ENCODE measurements around the gene TRIM40. TPM values are rescaled to one million over a fixed set of nuclear protein-coding genes. Genes with fewer than 3 reads are reported as not detected.

TRIM40 gene
- total and polyA plus RNA-seq, 2 of the 13 experiments (the other 11 are each of a cell fraction or from before 2014, with no cell fraction given), result 0.58 TPM; not detected in 1

DNA sequence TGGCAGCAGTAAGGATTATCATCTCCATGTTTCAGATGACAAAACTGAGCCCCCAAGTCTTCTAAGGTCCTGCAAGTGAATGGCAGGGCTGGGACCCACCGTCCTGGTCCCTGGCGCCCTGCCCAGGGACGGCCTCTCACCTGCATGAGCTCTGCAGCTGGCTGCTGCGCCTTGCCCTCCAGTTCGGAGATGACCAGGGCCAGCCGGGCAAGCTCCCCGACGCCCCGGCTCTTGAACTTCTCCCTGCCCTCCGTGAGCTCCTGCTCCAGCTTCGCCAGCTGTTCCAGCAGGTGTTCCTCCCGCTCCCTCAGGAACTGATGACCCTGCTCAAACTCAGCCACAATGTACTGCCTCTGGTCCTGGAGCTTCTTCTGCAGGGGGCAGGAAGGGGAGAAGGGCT is 60.4 kb downstream of the TRIM40 start:
- ChIA-PET POLR2A (interaction anchor here (1.6 kb wide), 2 partner anchors 10 to 11 kb away, joined by 4 to 8 read pairs; no protein-coding TSS in a partner anchor), CTCF (ENCODE audit: low intra/inter-chr PET ratio, low total read pairs) (no interaction called here)
- Histone ChIP-seq H3K9me3 (ENCODE audit: low read length) (no peaks in the 10 kb centered on the region), H2AFZ (ENCODE audit: low read length) (no peak overlapping the region), H4K20me1 (ENCODE audit: insufficient read depth, low read length) (no peaks in the 10 kb centered on the region), H3K4me3 (replicated peaks in 1 of 3; ENCODE audit: insufficient read depth in 1 of 3, low read depth in 2 of 3, low read length in 3 of 3) (no peak overlapping the region), H3K4me1 (ENCODE audit: insufficient read depth, low read length) (peaks cover 14% of the 10 kb centered on the region), H3K4me2 (ENCODE audit: low read depth, low read length) (no peak overlapping the region), H3K9ac (ENCODE audit: insufficient read depth, low read depth, low read length) (no peak overlapping the region), H3K27ac (ENCODE audit: extremely low read length, insufficient read depth, low read length) (no peak overlapping the region), H3K36me3 (replicated peaks in 1 of 2; ENCODE audit: control insufficient read depth in 1 of 2, insufficient read depth in 2 of 2, low read length in 2 of 2) (peaks cover 47 to 76% of the 10 kb centered on the region in 2 experiments), H3K79me2 (ENCODE audit: insufficient read depth, low read length) (peaks cover 12% of the 10 kb centered on the region), H3K27me3 (ENCODE audit: control insufficient read depth in 1 of 2, insufficient read depth in 2 of 2, low read length in 2 of 2) (no peaks in the 10 kb centered on the region)
- ATAC-seq (no peak), FAIRE-seq (no peak), DNase-seq (ENCODE audit: low spot score) (no peak)
- in situ Hi-C loops (cut with HindIII; ENCODE audit: extremely low pct_ligation_motif_present, low pct_unique_long_range_greater_than_20kb), result no loop called here
- intact Hi-C loops (cut with micrococcal nuclease; ENCODE audit: unreplicated experiment), result no loop called here
- BruUV-seq (replicated peaks), result no TSS peak
- TF ChIP-seq YY1 (IDR thresholded peaks at IDR 0.05; ENCODE audit: insufficient read depth, insufficient replicate concordance, low read depth, low read length), result no peak
- no peak for TF ChIP-seq SETDB1 (CRISPR knock-in tag; IDR thresholded peaks at IDR 0.05; ENCODE audit: borderline replicate concordance)
- TF ChIP-seq ZNF547 (CRISPR knock-in tag; IDR thresholded peaks at IDR 0.05), result no peak
- TF ChIP-seq, protein P1, sequence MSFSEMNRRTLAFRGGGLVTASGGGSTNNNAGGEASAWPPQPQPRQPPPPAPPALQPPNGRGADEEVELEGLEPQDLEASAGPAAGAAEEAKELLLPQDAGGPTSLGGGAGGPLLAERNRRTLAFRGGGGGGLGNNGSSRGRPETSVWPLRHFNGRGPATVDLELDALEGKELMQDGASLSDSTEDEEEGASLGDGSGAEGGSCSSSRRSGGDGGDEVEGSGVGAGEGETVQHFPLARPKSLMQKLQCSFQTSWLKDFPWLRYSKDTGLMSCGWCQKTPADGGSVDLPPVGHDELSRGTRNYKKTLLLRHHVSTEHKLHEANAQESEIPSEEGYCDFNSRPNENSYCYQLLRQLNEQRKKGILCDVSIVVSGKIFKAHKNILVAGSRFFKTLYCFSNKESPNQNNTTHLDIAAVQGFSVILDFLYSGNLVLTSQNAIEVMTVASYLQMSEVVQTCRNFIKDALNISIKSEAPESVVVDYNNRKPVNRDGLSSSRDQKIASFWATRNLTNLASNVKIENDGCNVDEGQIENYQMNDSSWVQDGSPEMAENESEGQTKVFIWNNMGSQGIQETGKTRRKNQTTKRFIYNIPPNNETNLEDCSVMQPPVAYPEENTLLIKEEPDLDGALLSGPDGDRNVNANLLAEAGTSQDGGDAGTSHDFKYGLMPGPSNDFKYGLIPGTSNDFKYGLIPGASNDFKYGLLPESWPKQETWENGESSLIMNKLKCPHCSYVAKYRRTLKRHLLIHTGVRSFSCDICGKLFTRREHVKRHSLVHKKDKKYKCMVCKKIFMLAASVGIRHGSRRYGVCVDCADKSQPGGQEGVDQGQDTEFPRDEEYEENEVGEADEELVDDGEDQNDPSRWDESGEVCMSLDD (CRISPR knock-in tag; IDR thresholded peaks at IDR 0.05; ENCODE audit: borderline replicate concordance), result no peak
- no peak for TF ChIP-seq MEF2D (CRISPR knock-in tag; IDR thresholded peaks at IDR 0.05)
- TF ChIP-seq SMC3 (IDR thresholded peaks at IDR 0.05; ENCODE audit: low read length), result no peak
- over 99% methylated on average over 12 of the region's 12 CpGs for WGBS (ENCODE audit: low lambda C conversion rate)

Small RNA genes lying within 50 kb of the gene (small RNA-seq; reads per million reads assigned to genes)
- 0 reads per million in 3 experiments for gene RF00554 (ENCODE audit: insufficient read depth in 2 of 3, insufficient read length in 3 of 3, low read depth in 2 of 3, low replicate concordance in 1 of 3)

Other genes starting within 250 kb of the TRIM40 start
- gene HLA-A, start 193.6 kb upstream of the TRIM40 start, total RNA-seq (2016; rRNA removed; fragmentation: Illumina TruSeq; extraction: Trizol), result 131 and 345 TPM in 2 replicates
- 527 and 598 TPM in 2 replicates for gene HLA-A, start 193.6 kb upstream of the TRIM40 start, polyA plus RNA-seq (2011; rRNA removed)
- 79.8 and 106 TPM in 2 replicates for gene POLR1H, start 74.9 kb upstream of the TRIM40 start, total RNA-seq (2016; rRNA removed; fragmentation: Illumina TruSeq; extraction: Trizol)
- 61.4 and 69.7 TPM in 2 replicates for gene POLR1H, start 74.9 kb upstream of the TRIM40 start, polyA plus RNA-seq (2011; rRNA removed)
- 32.1 and 33.1 TPM in 2 replicates for gene PPP1R11, start 68.9 kb upstream of the TRIM40 start, total RNA-seq (2016; rRNA removed; fragmentation: Illumina TruSeq; extraction: Trizol)
- 49.4 and 58.9 TPM in 2 replicates for gene PPP1R11, start 68.9 kb upstream of the TRIM40 start, polyA plus RNA-seq (2011; rRNA removed)
- 0.13 TPM in 2 replicates for gene RNF39, start 60.4 kb upstream of the TRIM40 start, total RNA-seq (2016; rRNA removed; fragmentation: Illumina TruSeq; extraction: Trizol)
- gene RNF39, start 60.4 kb upstream of the TRIM40 start, polyA plus RNA-seq (2011; rRNA removed), result 1.8 and 2.2 TPM in 2 replicates
- 0.51 TPM in 1 of 2 replicates, not detected in the other for gene TRIM31, start 23.1 kb upstream of the TRIM40 start, total RNA-seq (2016; rRNA removed; fragmentation: Illumina TruSeq; extraction: Trizol)
- 0.13 and 0.33 TPM in 2 replicates for gene TRIM31, start 23.1 kb upstream of the TRIM40 start, polyA plus RNA-seq (2011; rRNA removed)
- gene TRIM10, start 25.1 kb downstream of the TRIM40 start, total RNA-seq (2016; rRNA removed; fragmentation: Illumina TruSeq; extraction: Trizol), result 4.1 and 4.5 TPM in 2 replicates
- gene TRIM10, start 25.1 kb downstream of the TRIM40 start, polyA plus RNA-seq (2011; rRNA removed), result 6.8 and 7.6 TPM in 2 replicates
- gene TRIM15, start 27.4 kb downstream of the TRIM40 start, total RNA-seq (2016; rRNA removed; fragmentation: Illumina TruSeq; extraction: Trizol), result 30.4 and 35.1 TPM in 2 replicates
- 38.2 and 41.7 TPM in 2 replicates for gene TRIM15, start 27.4 kb downstream of the TRIM40 start, polyA plus RNA-seq (2011; rRNA removed)
- 38.7 and 46.2 TPM in 2 replicates for gene TRIM26, start 77.3 kb downstream of the TRIM40 start, total RNA-seq (2016; rRNA removed; fragmentation: Illumina TruSeq; extraction: Trizol)
- 27.1 and 28.1 TPM in 2 replicates for gene TRIM26, start 77.3 kb downstream of the TRIM40 start, polyA plus RNA-seq (2011; rRNA removed)
- 13.8 and 14.6 TPM in 2 replicates for gene TRIM39, start 190.8 kb downstream of the TRIM40 start, total RNA-seq (2016; rRNA removed; fragmentation: Illumina TruSeq; extraction: Trizol)
- 7.7 and 8.6 TPM in 2 replicates for gene TRIM39, start 190.8 kb downstream of the TRIM40 start, polyA plus RNA-seq (2011; rRNA removed)
- 38.4 and 53.1 TPM in 2 replicates for gene RPP21, start 209.0 kb downstream of the TRIM40 start, total RNA-seq (2016; rRNA removed; fragmentation: Illumina TruSeq; extraction: Trizol)
- gene RPP21, start 209.0 kb downstream of the TRIM40 start, polyA plus RNA-seq (2011; rRNA removed), result 72.3 and 88.4 TPM in 2 replicates

Measured in HepG2 (cell line).